GM08714 (cell line): Measurements from ENCODE around the gene PRKAR1B.
A peak's percentile ranks its signal among the peaks of the same experiment; 100 is the strongest.

Source experiments
- H3K4me3 ChIP-seq: fragments of 200-500 bp; sonication (Bioruptor generic); 2 replicates; pipeline ENCODE4 v1.5.1; 2014; ENCODE audit warnings: mild to moderate bottlenecking, low read length, inconsistent platforms
- ZNF274 ChIP-seq: IDR thresholded peaks from 2 replicates; pipeline ENCODE4 v1.6.1; 2012; ENCODE audit warnings: mild to moderate bottlenecking, low read depth, low read length

The PRKAR1B gene

GRCh38 chr7:738723-739454 is 11.8 kb upstream of the PRKAR1B start:
- no peak for TF ChIP-seq ZNF274
- no peak overlapping the region for H3K4me3 ChIP-seq

DNA sequence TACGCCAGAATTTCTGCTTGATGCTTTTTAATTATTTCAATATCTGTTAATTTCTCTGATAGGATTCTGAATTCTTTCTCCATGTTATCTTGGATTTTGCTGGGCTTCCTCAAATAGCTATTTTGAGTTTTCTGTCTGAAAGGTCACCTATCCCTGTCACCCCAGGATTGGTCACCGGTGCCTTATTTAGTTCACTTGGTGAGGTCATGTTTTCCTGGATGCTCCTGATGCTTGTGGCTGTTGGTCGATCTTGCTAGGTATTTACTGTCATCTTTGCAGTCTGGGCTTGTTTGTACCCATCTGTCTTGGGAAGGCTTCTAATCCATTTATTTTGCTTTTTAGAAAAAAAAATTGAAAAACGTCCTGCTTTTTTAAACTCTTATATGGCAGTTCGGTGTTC is 11.2 kb upstream of the PRKAR1B start:
- H3K4me3 ChIP-seq, result no peak overlapping the region
- TF ChIP-seq ZNF274, result no peak

GRCh38 chr7:734808-735207 is 7.7 kb upstream of the PRKAR1B start:
- TF ChIP-seq ZNF274, result no peak
- H3K4me3 ChIP-seq, result no peak overlapping the region

- no peak for TF ChIP-seq ZNF274
- no peak overlapping the region for H3K4me3 ChIP-seq
Measured at GRCh38 chr7:734214-734613, 7.1 kb upstream of the PRKAR1B start.

DNA sequence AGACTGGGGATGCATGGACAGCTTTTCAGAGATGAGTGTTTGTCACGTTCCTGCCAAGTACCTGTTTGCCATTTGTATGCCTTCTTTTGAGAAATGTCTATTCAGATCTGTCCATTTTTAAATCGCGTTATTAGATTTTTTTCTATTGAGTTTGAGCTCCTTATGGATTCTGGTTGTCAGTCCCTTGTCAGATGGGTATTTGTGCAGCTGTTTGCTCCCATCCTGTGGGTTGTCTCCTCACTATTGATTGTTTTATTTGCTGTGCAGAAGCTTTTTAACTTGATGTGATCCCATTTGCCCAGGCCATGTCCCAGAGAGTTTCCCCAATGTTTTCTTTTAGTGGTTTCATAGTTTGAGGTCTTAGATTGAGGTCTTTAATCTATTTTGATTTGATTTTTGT is 5.5 kb upstream of the PRKAR1B start:
- TF ChIP-seq ZNF274, result no peak

GRCh38 chr7:732094-732541 is 5.0 kb upstream of the PRKAR1B start:
- no peak for TF ChIP-seq ZNF274
- H3K4me3 ChIP-seq, result no peak overlapping the region

More for the DNA sequence above, 5.5 kb upstream of the PRKAR1B start:
- H3K4me3 ChIP-seq, result no peak overlapping the region

DNA sequence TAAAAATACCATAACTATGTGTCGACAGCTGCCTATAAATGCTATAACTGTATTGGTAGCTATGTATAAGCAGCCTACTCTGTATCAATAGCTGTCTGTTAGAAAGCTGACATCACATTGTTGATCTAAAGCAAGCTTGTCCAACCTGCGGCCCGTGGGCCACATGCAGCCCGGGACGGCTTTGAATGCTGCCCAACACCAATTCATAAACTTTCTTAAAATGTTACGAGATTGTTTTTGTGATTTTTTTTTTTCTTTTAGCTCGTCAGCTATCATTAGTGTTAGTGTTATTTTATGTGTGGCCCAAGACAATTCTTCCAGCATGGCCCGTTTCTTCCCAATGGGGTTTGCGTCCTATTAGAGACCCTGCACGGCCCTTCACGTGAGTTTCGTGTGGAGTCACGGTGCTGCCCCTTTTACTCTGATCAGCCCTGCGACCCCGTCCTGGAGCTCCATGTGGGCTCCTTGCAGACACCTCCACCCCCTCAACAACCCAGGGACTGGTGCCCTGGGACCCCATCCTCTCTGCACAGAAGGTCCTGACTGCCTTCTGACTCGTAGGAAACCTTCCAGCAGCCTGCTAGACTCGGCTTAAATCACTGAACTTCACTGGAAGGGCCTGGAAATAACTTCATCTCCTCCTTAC is 4.5 kb upstream of the PRKAR1B start:
- no peak overlapping the region for H3K4me3 ChIP-seq
- TF ChIP-seq ZNF274, result no peak

DNA sequence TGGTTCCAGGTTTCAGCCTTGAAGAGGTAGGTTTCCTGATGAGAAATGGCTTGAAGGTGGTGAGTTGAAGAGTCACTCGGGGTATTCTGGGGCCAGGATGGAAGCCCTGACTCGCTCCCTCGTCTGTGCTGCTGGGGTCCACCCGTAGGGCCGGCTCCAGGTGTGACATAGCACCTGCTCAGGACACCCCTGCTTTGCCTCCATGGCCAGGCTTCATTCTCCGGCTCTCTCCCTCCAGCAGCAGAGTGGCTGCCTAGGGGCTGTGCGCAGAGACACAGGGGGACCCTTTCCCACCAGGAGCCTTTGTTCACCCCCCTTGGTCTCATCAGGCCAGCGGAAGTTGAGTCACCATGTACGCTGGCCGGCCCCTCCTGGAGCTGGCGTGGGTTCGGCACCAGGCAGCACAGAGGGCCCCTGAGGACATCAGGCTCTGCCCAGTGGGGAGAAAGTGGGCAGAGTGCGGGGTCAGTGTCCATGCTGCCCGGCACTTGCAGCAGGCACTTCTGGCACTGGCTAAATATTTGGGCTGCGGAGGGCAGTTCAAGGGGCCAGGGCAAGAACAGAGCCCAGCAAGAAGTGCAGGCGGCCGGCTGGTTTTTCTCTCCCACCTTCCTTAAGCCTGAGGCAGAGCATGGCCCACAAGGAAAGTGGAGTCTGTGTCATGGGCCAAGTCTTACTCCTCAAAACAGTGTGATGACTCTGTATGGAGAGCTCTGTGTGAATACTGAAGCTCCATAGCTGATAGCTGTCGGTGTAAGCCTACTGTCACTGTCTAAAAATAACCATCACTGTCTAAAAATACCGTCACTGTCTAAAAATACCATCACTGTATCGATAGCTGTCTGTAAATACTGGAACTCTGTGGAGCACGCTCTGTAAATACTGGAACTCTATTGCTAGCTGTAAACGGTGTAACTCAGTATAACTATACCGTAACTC is 3.7 kb upstream of the PRKAR1B start:
- H3K4me3 ChIP-seq, result no peak overlapping the region
- TF ChIP-seq ZNF274, result no peak

GRCh38 chr7:729140-730000 is 2.3 kb upstream of the PRKAR1B start:
- no peak overlapping the region for H3K4me3 ChIP-seq
- TF ChIP-seq ZNF274, result no peak

DNA sequence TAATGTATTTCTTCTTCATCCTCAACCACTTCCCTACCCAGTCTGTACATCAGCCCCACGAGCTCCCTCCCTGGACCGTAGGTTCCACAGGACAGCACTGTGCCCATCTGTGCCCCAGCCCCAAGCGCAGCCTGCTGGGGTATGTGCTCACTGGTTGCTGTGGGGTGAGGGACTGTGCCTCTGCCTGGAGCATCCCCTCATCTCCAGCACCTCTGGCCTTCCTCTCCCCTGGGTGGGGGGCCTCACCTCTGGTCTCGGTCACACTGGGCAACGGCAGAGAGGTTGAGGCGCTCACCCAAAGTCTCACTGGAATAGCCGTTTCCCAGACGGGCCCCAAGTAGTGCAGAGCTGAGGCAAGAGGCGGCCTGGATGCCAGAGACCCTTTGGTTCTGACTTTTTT is 1.5 kb upstream of the PRKAR1B start:
- no peak for TF ChIP-seq ZNF274
- no peak overlapping the region for H3K4me3 ChIP-seq

DNA sequence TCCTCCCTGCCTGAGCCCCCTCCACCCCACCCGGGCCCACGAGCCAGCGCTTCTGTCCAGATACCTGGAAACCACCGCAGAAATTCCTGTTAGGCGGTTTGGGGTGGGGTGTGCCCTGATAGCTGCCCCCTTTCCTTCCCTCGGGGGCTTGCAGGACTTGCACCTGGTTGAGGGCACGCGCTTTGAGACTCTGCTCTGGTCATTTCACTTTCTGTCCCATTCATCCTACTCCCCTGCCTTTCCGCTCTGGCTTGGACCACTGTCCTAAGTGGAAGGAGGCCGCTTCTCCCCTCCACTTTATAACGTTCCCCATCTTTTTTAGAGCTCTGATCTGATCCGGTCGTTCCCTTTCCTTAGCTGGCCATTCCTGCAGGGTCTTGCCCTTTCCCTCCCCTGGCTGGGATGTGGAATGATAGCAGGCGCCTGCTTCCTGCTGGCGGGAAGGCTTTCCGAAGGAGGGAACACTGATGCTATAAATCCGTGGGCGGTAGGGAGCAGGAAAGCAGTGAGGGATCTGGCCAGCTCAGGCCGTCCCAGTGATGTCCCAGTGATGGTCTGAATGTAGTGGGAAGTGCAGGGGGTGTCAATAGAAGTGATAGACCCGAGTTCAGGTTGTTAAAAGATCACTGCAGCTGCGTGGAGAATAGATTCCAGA is 852 bp upstream of the PRKAR1B start:
- H3K4me3 ChIP-seq, result peak overlapping the region; percentile 46; the same call in 1 of the 2 replicates
- no peak for TF ChIP-seq ZNF274

DNA sequence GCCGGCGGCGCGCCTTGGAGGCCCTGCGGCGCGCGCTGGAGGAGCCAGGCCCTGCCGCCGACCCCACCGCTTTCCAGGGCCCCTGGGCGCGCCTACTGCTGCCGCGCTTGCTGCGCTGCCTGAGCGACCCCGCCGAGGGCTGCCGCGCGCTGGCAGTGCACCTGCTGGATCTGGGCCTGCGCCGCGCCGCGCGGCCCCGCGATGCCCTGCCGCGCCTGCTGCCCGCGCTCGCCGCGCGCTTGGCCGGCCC is 302 bp downstream of the PRKAR1B start:
- no peak for TF ChIP-seq ZNF274

DNA sequence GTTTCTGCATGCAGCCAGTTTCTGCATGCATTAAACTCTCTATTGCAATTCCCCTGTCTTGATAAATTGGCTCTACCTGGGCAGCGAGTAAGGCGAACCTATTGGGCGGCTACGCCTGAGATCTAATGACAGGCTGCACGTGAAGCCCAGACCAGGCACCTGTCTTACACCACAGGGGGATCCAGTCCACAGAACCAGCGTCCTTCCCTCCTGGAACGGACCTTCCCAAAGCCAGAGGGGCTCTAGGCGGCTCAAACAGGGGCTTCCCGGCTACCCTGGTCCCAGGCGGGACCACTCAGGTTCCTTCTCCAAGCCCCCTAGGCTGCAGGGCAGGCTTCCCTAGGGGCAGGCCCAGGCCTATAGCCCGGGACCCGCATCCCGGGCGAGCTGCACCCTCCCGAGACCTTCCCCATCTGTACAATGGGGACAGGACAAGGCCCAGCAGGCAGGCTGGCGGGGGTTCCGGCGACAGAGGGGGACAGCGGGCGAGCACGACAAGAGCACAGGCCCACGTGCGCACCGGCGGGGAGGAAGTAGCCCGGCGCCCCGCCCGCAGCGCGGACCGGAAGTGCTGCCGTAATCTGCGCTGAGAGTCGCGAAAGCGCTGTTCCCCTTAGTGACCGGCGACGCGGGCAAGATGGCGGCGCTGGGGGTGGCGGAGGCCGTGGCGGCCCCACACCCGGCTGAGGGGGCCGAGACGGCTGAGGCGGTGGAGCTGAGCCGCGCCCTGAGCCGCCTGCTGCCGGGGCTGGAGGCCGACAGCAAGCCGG is 812 bp downstream of the PRKAR1B start, which contains the start of gene DNAAF5:
Gene DNAAF5 (plus strand): TSS at position 616 of the 770 bp plus-strand sequence. CDS start 22 bp downstream, at position 638.
- no peak for TF ChIP-seq ZNF274
- peak within 1 kb of the TSS; percentile 75 for H3K4me3 ChIP-seq

More for the DNA sequence above, 302 bp downstream of the PRKAR1B start:
- peak overlapping the region; percentile 75 for H3K4me3 ChIP-seq
